HepG2 (cell line): Measurements from ENCODE around the gene NOTCH3. TPM values are rescaled to one million over a fixed set of nuclear protein-coding genes. Genes with fewer than 3 reads are reported as not detected.

Experiments
- ATAC-seq: fragments of 200-7000 bp; cut with Tn5 transposase; 3 replicates; pipeline ENCODE4 v1.9.1; 2020; ENCODE audit warnings: mild to moderate bottlenecking, moderate library complexity
- BruUV-seq: library from RNA; stranded (reverse); fragments of 400-500 nt; replicated peaks from 2 replicates; lab custom pipeline; 2021; lab: Mats Ljungman, UMichigan
- CTCF ChIA-PET: fragments of 300-600 bp; formaldehyde crosslinking; extraction: SDS; loops from one replicate; lab custom pipeline; 2021; ENCODE audit warnings: low total read pairs, inconsistent platforms, low intra/inter-chr PET ratio; lab: Yijun Ruan, JAX
- POLR2A ChIA-PET: fragments of 350-600 bp; sonication (Branson Sonifier 250); formaldehyde crosslinking; loops from one replicate; lab custom pipeline; 2020; ENCODE audit warnings: antibody characterized with exemption, inconsistent platforms; lab: Yijun Ruan, JAX
- DNase-seq: peaks from one replicate; pipeline ENCODE4 v3.0.0-alpha.2; 2015; ENCODE audit warnings: low spot score
- FAIRE-seq: peaks from 3 replicates; lab custom pipeline; 2011; peaks lifted over from hg19 to GRCh38; lab: Jason Lieb, UNC
- H2AFZ ChIP-seq: one replicate; pipeline ENCODE4 v1.6.1; 2011; ENCODE audit warnings: low read length, inconsistent platforms
- H3K27ac ChIP-seq: fragments of 300-600 bp; 3 replicates; pipeline ENCODE4 v1.8.0; 2011; ENCODE audit warnings: mixed run types, mild to moderate bottlenecking, mixed read lengths, low read length, inconsistent platforms; ENCODE audit not compliant: insufficient read depth; ENCODE audit errors: extremely low read length
- H3K27me3 ChIP-seq, 2 experiments: fragments of 200-600 bp in 1 of 2; 2 replicates in 1 of 2; 3 replicates in 1 of 2; pipeline versions ENCODE4 v1.6.0 to v1.8.0; 2011; ENCODE audit warnings: low read length in 2 of 2, mild to moderate bottlenecking in 2 of 2, moderate library complexity in 2 of 2, inconsistent platforms in 1 of 2; ENCODE audit not compliant: insufficient read depth in 2 of 2, control insufficient read depth in 1 of 2
- H3K36me3 ChIP-seq, 2 experiments: fragments of 200-600 bp in 1 of 2; replicated peaks in 1 of 2; 2 replicates in 1 of 2; 3 replicates in 1 of 2; pipeline versions ENCODE4 v1.5.1 to v1.8.0; 2011; ENCODE audit warnings: low read length in 2 of 2, inconsistent platforms in 1 of 2; ENCODE audit not compliant: insufficient read depth in 2 of 2, control insufficient read depth in 1 of 2
- H3K4me1 ChIP-seq: 2 replicates; pipeline ENCODE4 v1.5.1; 2012; ENCODE audit warnings: low read length, inconsistent platforms; ENCODE audit not compliant: insufficient read depth
- H3K4me2 ChIP-seq: 2 replicates; pipeline ENCODE4 v1.6.0; 2011; ENCODE audit warnings: low read depth, low read length, inconsistent platforms
- H3K4me3 ChIP-seq, 3 experiments: fragments of 200-600 bp in 1 of 3; sonication (generic), shearing (Covaris generic) in 1 of 3; replicated peaks in 1 of 3; 2 replicates each; pipeline ENCODE4 v1.5.1; 2011 to 2016; ENCODE audit warnings: low read length in 3 of 3, inconsistent platforms in 2 of 3, low read depth in 2 of 3, mild to moderate bottlenecking in 2 of 3, control low read depth in 1 of 3, mixed read lengths in 1 of 3; ENCODE audit not compliant: insufficient read depth in 1 of 3
- H3K79me2 ChIP-seq: one replicate; pipeline ENCODE4 v1.6.1; 2011; ENCODE audit warnings: low read length, inconsistent platforms; ENCODE audit not compliant: insufficient read depth
- H3K9ac ChIP-seq: 2 replicates; pipeline ENCODE4 v1.6.0; 2011; ENCODE audit warnings: mild to moderate bottlenecking, low read depth, low read length, inconsistent platforms; ENCODE audit not compliant: insufficient read depth
- H3K9me3 ChIP-seq: 2 replicates; pipeline ENCODE4 v1.5.1; 2012; ENCODE audit warnings: mild to moderate bottlenecking, low read length
- H4K20me1 ChIP-seq: 2 replicates; pipeline ENCODE4 v1.6.0; 2011; ENCODE audit warnings: inconsistent platforms, mild to moderate bottlenecking, low read length, moderate library complexity; ENCODE audit not compliant: insufficient read depth
- FOSL2 ChIP-seq: sonication (generic); formaldehyde crosslinking; IDR thresholded peaks from 2 replicates; pipeline ENCODE4 v1.4.0; 2020; ENCODE audit warnings: missing genetic modification reagents
- JARID2 ChIP-seq: sonication (generic); formaldehyde crosslinking; IDR thresholded peaks from 2 replicates; pipeline ENCODE4 v1.8.1; 2023; ENCODE audit warnings: missing genetic modification reagents, inconsistent platforms; ENCODE audit not compliant: insufficient replicate concordance
- MAFF ChIP-seq: IDR thresholded peaks from 2 replicates; pipeline ENCODE4 v1.6.1; 2011; ENCODE audit warnings: low read depth, low read length, improper control_type of control experiment
- NFE2L2 ChIP-seq: fragments of 150-350 bp; IDR thresholded peaks from 2 replicates; pipeline ENCODE4 v1.6.1; 2014; ENCODE audit warnings: low read length
- TAF15 ChIP-seq: fragments of 200-400 bp; formaldehyde crosslinking; IDR thresholded peaks from one replicate; pipeline ENCODE4 v1.6.1; 2018; ENCODE audit warnings: mild to moderate bottlenecking, low read depth, low read length; ENCODE audit not compliant: poor library complexity, severe bottlenecking
- ZNF121 ChIP-seq: sonication (generic); formaldehyde crosslinking; IDR thresholded peaks from 2 replicates; pipeline ENCODE4 v1.5.0; 2020; ENCODE audit warnings: mild to moderate bottlenecking, missing genetic modification reagents
- ZNF460 ChIP-seq: sonication (generic); formaldehyde crosslinking; IDR thresholded peaks from 2 replicates; pipeline ENCODE4 v1.5.1; 2020; ENCODE audit warnings: missing genetic modification reagents, mild to moderate bottlenecking, borderline replicate concordance
- ZNF761 ChIP-seq: sonication (generic); formaldehyde crosslinking; conservative IDR thresholded peaks from 2 replicates; pipeline ENCODE4 v1.4.0; 2020; ENCODE audit warnings: mild to moderate bottlenecking, missing genetic modification reagents
- ZNF780A ChIP-seq: sonication (generic); formaldehyde crosslinking; IDR thresholded peaks from 2 replicates; pipeline ENCODE4 v1.8.0; 2022; ENCODE audit warnings: mild to moderate bottlenecking, missing genetic modification reagents, moderate library complexity
- WGBS: methylation state at CpG from one replicate; pipeline ENCODE4 v1.1.6; 2017; ENCODE audit warnings: low lambda C conversion rate; 5-methylcytosine and 5-hydroxymethylcytosine counted together
- in situ Hi-C: cut with HindIII; loops from 2 replicates; pipeline ENCODE4 v1.10.0; 2017; ENCODE audit warnings: low pct_unique_long_range_greater_than_20kb; ENCODE audit not compliant: extremely low pct_ligation_motif_present
- intact Hi-C: fragments of 100-400 bp; cut with micrococcal nuclease; formaldehyde crosslinking; loops from one replicate; pipeline ENCODE4 v1.10.0; 2022; ENCODE audit not compliant: unreplicated experiment
- polyA plus RNA-seq, 8 experiments: library from polyadenylated mRNA; depleted of rRNA in 3 of 8; stranded (reverse) in 7 of 8; unstranded in 1 of 8; fragments of >200 nt; fragmentation: Illumina TruSeq in 4 of 8; extraction: Trizol in 4 of 8; gene quantifications; 2 replicates each; pipeline versions ENCODE4 v1.2.1 to v1.2.3, GENCODE V29; 2011 to 2016; ENCODE audit warnings: low read depth in 4 of 8, missing spikeins in 1 of 8, mixed read lengths in 1 of 8; ENCODE audit not compliant: insufficient read depth in 1 of 8
- total RNA-seq, 5 experiments: library from RNA; depleted of rRNA; stranded (reverse); fragments of >200 nt; fragmentation: Illumina TruSeq; extraction: Trizol; gene quantifications; 2 replicates each; pipeline ENCODE4 v1.2.3, GENCODE V29; 2016; ENCODE audit warnings: low read depth in 1 of 5

The NOTCH3 gene
- total and polyA plus RNA-seq, 2 of the 13 experiments (the other 11 are each of a cell fraction or from before 2014, with no cell fraction given), result 0.09 to 0.28 TPM

GRCh38 chr19:15210323-15210781, 9.6 kb upstream of the NOTCH3 start:
- Histone ChIP-seq H4K20me1 (no peaks in the 10 kb centered on the region), H3K36me3 (no peaks in the 10 kb centered on the region), H3K27ac (no peak overlapping the region), H3K27me3 (peaks cover 0 to 2% of the 10 kb centered on the region in 2 experiments; a peak in 2 of 5 replicates), H3K4me1 (peaks cover 9% of the 10 kb centered on the region; the same call in 1 of the 2 replicates), H2AFZ (no peak overlapping the region), H3K4me2 (no peak overlapping the region; the same call in 1 of the 2 replicates), H3K9me3 (no peaks in the 10 kb centered on the region), H3K4me3 (no peak overlapping the region), H3K9ac (no peak overlapping the region), H3K79me2 (no peaks in the 10 kb centered on the region)
- 4% methylated on average over 5 of the region's 5 CpGs for WGBS
- intact Hi-C loops (no loop called here), in situ Hi-C loops (no loop called here)
- FAIRE-seq, result no peak
- BruUV-seq, result no TSS peak
- DNase-seq, result peak; percentile 25
- CTCF ChIA-PET, result no interaction called here
- ATAC-seq, result peak; percentile 75
- POLR2A ChIA-PET, result interaction anchor here (1.1 kb wide), 1 partner anchor 169 kb away, joined by 3 read pairs; the partner anchor contains the start of gene AKAP8
- TF ChIP-seq FOSL2 (peak; percentile 71), ZNF780A (CRISPR knock-in tag) (no peak), MAFF (0 out of 2 replicates have a peak, but pooled peaks have one; percentile 1), NFE2L2 (0 out of 2 replicates have a peak, but pooled peaks have one; percentile 50), JARID2 (CRISPR knock-in tag) (no peak)

DNA sequence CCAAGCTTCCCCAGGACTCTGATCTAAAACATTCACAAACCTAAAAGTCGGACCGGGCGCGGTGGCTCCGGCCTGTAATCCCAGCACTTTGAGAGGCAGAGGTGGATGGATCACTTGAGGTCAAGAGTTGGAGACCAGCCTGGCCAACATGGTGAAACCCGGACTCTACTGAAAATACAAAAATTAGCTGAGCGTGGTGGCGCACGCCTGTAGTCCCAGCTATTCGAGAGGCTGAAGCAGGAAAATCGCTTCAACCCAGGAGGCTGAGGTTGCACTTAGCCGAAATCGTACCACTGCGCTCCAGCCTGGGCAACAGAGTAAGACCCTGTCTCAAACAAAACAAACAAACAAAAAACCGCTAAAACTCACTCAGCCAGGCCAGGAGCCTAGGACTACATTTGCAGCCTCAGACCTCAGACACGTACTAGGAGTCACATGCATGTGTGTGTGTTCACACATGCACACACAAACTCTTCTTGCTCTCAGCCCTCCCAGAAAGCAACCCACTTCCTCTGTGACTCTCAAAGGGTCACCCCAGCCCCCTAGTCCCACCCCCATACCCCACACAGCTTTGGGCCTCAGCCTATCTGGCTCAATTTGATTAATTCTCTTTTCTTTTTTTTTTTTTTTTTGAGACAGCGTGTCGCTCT, 704 bp upstream of the NOTCH3 start:
- no TSS peak for BruUV-seq
- in situ Hi-C loops, result no loop called here
- POLR2A ChIA-PET, result no interaction called here

More for the DNA sequence above, 704 bp upstream of the NOTCH3 start:
- Histone ChIP-seq H3K4me1 (no peaks in the 10 kb centered on the region; the same call in 1 of the 2 replicates), H3K4me3 (peak overlapping the region in 1 of 3 experiments; percentile 28; a peak in 1 of 6 replicates), H2AFZ (no peak overlapping the region), H3K4me2 (peak overlapping the region; percentile 45; the same call in 1 of the 2 replicates), H3K9me3 (no peaks in the 10 kb centered on the region), H4K20me1 (no peaks in the 10 kb centered on the region; the same call in 1 of the 2 replicates), H3K27ac (no peak overlapping the region), H3K36me3 (no peaks in the 10 kb centered on the region)
- CTCF ChIA-PET, result no interaction called here
- 67% methylated on average over 18 of the region's 18 CpGs for WGBS
- FAIRE-seq (no peak), DNase-seq (no peak), ATAC-seq (no peak)
- intact Hi-C loops, result no loop called here
- no peak for TF ChIP-seq ZNF761
- no peak for TF ChIP-seq TAF15
- TF ChIP-seq ZNF460, result peak; percentile 69
- TF ChIP-seq ZNF121 (CRISPR knock-in tag), result 0 out of 2 replicates have a peak, but pooled peaks have one; percentile 14
- TF ChIP-seq, all 625 proteins: peak for 2
- H3K9ac ChIP-seq, result no peak overlapping the region
- peaks cover 3 to 26% of the 10 kb centered on the region in 2 experiments; a peak in 3 of 5 replicates for H3K27me3 ChIP-seq
- no peaks in the 10 kb centered on the region for H3K79me2 ChIP-seq
